Measurements from ENCODE around the gene HRH3.

The HRH3 gene

DNA sequence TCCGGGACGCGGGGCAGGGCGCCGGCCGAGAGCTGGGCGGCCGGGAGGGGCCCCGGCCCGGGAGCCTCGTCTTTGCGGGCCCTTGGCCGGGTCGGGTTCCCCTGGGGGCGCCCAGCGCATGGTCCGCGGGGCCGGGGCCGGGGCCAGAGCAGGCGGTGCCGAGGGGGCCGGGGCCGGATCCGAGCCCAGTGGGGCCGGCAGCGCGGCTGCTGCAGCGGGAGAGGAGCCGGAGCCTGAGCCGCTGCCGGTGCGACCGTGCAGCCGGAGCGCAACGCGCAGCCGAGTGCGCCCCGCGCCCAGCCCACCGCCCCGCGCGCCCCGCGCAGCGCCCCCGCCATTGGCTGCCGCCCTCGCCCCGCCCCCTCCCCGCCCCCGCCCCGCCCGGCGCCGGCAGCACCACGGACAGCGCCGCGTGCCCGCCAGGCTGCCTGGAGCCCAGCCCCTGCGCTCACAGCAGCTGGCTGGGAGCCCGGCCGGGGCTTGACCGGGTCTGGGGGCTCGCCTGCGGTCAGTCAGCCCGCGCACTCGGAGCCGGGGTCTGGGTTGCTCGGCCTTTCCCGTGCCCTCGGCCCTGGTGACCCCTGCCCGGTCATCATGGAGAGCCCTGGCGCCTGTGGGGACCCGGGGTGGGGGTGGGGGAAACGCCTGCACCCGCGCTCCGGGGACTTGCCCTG lies at the start of gene HRH3:
Gene HRH3, minus strand, starts transcription at position 287 of the 674 bp plus-strand sequence. CDS start 308 bp downstream, outside the sequence.
- DNase-seq (ENCODE audit: low read depth in 3 of 3), result peak in 1 of 3 experiments; percentile 24

DNA sequence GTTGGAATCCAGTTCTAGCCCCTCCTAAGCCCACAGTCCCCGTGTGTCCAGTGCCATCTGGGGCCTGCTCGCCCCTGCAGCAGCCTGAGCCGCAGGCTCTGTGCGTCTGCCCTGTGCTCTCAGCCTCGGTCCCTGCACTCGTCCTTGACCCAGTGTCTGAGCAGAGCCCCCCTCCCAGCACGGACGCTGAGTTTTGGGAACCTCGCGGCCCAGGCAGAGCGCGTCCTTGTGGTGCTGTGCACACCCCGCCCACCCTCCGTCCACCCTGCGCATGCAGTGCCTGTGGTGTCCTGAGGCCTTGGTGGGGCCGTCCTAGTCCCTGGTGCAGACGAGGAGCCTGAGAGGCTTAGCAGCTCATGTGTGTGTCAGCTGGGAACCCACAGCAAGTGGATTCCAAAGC lies 49.8 kb upstream of the HRH3 start:
- no peak for DNase-seq (ENCODE audit: low read depth in 3 of 3)

DNA sequence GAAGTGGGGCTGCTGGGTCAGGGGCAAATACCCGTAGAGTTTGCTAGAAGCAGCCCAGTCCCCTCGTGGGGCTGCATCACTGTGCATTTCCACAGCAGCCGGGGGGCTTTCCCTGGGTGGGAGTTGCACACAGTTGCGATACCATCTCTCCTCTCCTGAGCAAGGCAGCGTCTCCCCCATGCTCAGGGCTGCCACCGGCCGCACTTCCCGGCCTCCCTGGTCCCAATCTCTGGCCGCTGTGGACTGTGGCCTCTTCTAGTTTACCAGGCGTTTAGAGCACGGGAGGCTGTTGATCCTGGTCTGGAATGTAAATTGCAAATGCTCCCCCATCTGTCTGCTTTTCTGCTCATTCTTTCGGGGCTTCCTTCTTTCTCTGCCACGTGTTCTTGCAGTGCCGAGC lies 49.3 kb upstream of the HRH3 start:
- DNase-seq (ENCODE audit: low read depth in 3 of 3), result no peak

DNA sequence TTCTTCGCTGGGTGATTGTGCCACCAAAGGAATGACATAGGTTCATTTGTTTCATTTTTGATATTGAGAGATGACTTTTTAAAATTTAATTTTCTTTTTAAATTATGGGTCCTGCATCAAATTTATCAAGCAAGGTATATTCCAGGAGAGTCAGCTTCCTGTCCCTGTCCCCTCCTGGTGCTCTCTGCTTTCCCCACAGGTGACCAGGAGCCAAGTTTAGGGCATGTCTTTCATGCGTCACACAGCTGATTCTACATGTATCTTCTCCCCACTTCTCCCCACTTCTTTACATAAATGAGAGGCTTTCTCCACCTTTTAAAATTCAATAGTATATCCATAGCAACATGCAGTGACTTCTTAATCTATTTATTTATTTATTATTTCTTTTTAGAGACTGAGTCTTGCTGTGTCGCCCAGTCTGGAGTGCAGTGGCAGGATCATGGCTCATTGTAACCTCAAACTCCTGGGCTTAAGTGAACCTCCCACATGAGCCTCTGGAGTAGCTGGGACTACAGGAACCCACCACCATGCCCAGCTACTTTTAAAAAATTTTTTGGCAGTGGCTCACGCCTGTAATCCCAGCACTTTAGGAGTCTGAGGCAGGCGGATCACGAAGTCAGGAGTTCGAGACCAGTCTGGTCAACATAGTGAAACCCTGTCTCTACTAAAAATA lies 48.3 kb upstream of the HRH3 start:
- no peak for DNase-seq (ENCODE audit: low read depth in 3 of 3)

DNA sequence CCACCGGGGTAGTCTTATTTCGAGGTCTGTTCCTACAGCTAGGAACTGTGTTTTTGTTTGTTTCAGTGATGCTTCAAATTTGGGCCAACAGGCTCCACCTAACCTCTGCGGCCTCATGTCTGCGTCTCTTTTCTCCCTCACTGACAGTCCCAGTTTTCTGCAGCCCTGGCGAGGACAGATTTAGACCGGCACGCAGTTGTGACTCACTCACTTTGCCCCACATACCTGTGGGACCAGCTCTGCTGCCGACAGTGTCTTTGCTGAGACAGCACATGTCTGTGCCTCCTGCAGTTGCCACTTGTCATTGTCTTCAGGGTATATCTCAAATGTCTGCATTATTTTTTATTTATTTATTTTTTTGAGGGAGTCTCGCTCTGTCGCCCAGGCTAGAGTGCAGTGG lies 47.5 kb upstream of the HRH3 start:
- no peak for DNase-seq (ENCODE audit: low read depth in 3 of 3)

DNA sequence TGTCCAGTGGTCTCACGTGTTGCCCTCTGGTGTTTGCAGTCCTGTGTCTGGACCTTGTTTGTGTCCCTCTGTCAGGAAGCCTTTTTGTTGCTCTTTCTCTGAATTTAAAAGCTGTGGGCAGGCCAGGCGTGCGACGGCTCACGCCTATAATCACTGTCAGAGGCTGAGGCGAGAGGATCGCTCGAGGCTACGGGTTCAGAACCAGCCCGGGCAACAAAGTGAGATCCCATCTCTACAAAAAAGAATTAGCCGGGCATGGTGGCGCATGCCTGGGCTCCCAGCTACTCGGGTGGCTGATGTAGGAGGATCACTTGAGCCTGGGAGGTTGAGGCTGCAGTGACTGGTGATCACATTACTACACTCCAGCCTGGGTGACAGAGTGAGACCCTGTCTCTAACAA lies 46.8 kb upstream of the HRH3 start:
- DNase-seq (ENCODE audit: low read depth in 3 of 3), result no peak

DNA sequence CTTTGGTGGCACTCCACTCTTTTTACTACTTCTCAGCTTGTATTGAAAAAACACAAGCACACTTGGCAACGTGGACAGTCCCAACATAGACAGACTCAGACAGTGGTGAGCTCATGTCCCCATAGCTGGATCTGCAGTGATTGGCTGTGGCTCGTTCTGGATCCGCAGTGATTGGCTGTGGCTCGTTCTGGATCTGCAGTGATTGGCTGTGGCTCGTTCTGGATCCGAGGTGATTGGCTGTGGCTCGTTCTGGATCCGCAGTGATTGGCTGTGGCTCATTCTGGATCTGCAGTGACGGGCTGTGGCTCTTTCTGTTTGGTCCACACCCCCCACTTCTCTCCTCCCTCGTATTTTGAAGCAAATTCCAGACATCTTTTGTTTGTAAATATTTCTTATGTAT lies 46.3 kb upstream of the HRH3 start:
- DNase-seq (ENCODE audit: low read depth in 3 of 3), result peak in 1 of 3 experiments; percentile 5

DNA sequence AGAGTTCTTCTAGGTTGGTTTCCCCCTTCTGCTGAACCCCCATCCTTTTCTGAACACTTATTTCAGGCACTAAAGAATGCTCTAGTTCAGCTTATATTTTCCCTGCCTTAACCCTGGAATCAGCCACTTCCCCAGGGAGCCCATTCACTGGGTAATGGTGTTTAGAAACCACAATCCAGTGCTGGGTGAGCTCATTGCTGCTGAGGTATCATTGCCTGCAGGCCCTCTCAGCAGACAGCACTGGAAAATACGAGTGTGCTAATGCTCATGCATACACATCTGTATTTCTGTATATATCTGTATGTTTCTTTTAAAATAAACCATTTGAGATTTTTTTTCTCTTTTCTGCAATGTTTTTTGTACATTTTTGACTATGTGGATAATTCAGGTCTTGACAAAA lies 45.3 kb upstream of the HRH3 start:
- DNase-seq (ENCODE audit: low read depth in 3 of 3), result no peak

DNA sequence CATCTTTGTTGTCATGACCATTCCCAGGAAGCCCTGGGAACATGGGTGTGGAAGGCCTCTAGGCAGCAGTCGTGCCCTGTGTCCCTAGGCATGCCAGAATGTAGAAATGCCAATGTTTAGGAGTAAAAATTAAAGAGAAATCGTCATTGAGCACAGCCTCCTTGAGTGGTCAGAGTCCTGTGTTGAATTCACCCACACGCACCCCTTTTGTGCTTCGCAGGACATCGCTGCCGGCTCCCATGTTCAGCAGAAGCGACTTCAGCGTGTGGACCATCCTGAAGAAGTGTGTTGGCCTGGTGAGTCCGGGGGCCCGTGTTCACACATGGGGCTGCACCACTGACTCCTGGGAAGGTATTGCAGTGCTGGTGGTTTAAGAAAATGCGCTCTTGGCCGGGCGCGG lies 43.3 kb upstream of the HRH3 start:
- DNase-seq (ENCODE audit: low read depth in 3 of 3), result no peak

DNA sequence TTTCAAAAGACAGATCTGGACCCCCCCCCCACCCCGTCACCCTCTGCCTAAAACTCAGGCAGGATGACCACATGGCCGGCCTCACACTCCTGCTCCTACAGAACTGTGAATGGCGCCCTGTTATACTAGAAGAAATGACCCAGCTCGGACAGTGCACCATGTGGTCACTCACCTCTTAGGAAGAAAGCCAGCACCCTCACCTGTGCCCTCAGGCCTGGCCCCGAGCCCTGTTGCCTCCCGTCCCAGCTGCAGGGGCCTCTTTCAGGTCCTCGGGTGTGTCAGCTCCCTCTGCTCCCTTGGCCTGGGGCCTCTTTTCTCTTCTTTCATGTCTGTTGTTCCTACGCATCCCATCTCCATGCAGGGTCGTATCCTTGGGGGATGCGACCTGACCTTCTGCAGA lies 42.0 kb upstream of the HRH3 start:
- no peak for DNase-seq (ENCODE audit: low read depth in 3 of 3)

DNA sequence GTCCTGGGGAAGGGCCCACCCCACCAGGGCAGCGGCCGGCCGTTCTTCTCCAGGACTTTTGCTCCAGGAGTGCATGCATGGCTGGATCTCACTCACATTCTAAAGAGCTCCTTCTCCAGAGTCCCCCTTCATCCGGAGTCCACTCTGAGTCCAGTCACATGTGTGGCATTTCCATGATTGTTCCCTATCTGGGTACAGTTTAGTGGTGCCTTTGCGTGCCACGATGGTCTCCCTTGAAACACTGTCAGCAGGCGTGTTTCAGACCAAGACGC lies 39.2 kb upstream of the HRH3 start:
- DNase-seq (ENCODE audit: low read depth in 3 of 3), result no peak

DNA sequence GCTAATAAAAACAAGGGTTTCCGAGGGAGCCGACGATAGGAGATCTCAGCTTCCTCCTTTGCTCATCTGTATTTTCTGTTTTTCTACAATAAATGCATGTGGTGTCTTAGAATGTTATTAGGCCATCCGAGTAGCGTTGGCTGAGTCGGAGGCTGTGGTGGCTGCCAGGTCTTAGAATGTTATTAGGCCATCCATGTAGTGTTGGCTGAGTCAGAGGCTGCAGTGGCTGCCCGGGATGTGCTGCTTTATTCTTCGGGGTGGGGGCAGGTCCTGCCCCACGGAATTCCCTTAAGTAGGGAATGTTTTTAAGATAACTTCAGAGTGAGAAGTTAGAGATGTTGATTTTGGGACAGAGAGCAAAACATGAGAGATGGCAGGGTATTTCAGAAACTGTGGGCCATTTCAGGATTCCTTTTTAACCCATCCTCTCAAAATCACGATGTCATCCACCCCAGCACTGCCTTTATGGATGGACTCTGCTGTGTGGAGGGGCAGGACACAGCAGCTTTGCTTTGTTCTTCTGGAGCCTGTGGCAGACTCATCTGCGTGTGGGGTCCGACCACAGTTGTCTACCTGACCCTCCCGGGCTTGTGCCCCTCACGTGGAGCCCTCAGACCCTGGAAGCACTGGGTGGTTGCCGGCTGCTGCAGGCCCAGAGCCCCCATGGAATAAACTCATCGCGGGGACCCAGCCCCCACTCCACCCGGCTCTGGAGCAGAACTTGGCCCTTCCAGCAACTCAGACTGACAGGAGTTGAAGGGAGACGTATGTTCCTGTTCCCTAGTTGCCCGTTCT lies 38.6 kb upstream of the HRH3 start:
- no peak for DNase-seq (ENCODE audit: low read depth in 3 of 3)

DNA sequence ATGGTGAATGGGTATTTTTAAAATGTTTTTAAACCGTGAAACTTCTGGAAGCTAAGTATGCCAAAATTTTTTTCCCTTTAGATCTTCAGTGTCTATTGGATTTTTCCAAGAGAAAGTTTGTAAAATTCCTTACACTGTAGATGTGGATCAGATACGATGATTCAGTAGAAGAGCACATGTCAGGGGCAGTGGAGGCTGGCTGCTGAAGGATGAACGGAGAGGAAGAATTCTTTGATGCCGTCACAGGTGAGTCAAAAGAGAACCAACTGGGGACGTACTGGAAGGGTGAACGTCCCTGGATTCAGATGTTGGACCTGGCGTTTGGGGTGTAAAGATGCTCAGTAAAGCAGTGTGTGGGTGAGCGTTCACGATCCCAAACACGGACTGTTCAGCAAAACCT lies 35.9 kb upstream of the HRH3 start:
- no peak for DNase-seq (ENCODE audit: low read depth in 3 of 3)

DNA sequence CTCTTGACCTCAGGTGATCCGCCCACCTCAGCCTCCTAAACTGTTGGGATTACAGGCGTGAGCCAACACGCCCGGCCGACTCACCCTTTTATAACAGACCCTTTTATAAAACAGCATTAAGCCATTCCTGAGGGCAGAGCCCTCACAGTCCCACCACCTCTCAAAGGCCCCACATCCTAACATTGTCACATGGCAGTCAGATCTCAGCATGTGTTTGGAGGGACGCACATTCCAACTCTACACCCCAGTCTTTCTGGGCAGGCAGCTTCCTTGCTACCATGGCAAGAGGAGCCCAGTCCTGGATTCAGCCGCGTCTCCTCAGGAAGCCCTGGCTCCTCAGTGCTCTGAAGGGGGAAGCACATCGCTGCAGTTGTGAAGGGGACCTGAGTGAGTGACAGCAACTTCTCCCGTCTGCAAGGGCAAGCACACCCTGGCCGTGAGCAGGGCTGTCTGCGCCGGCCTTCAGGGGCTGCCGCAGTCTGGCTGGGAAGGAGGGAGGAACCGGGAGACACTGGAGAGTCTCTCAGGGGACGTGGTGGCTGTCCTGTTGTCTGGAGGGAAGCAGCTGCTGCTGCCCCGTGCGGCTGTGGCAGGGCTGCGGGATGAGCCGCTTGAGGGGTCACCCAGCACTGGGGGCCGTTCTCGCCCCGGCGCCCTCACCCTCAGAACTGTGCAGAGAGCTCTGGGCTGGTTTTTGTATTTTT lies 34.1 kb upstream of the HRH3 start:
- no peak for DNase-seq (ENCODE audit: low read depth in 3 of 3)

DNA sequence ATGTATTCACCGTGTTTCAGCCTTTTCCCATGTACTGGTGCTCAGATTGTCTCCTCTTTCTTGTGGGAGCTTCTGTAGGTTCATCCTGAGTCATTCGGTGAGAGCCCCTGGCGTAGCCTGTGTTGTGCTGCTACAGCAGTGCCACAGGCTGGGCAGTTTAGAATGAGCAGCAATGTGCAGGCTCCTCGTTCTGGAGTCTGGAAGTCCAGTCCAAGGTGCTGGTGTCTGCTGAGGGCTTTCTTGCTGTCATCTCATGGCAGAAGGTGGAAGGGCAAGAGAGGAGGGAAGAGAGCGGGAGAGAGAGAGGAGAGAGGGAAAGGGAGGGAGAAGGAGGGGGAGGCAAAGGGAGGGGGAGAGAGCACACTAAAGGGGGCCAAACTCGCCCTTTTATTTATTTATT lies 33.3 kb upstream of the HRH3 start:
- DNase-seq (ENCODE audit: low read depth in 3 of 3), result no peak

DNA sequence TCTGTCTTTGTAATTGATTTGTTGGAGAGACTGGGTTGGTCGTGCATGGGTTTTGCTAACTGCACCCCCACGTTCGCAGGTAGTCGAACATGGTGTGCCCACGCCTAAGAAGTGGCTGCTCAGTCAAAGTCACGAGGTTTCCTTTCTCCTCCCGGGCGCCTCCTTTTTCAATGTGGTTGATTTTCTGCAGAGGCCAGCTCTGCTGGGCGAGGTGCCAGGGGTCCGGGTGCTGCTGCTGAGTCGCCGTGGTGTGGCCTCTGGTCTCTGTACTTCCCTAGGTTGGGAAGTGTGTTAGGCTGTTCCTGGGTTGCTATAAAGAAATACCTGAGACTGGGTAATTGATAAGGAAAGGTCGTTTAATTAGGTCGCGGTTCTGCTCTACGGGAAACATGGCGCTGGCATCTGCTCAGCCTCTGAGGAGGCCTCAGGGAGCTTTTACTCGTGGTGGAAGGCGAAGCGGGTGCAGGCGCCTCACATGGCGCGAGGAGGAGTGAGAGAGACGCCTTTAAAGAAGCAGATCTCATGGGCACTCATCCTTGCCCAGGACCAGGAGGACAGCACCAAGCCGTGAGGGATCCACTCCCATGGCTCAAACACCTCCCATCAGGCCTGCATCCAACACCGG lies 32.4 kb upstream of the HRH3 start:
- DNase-seq (ENCODE audit: low read depth in 3 of 3), result no peak

DNA sequence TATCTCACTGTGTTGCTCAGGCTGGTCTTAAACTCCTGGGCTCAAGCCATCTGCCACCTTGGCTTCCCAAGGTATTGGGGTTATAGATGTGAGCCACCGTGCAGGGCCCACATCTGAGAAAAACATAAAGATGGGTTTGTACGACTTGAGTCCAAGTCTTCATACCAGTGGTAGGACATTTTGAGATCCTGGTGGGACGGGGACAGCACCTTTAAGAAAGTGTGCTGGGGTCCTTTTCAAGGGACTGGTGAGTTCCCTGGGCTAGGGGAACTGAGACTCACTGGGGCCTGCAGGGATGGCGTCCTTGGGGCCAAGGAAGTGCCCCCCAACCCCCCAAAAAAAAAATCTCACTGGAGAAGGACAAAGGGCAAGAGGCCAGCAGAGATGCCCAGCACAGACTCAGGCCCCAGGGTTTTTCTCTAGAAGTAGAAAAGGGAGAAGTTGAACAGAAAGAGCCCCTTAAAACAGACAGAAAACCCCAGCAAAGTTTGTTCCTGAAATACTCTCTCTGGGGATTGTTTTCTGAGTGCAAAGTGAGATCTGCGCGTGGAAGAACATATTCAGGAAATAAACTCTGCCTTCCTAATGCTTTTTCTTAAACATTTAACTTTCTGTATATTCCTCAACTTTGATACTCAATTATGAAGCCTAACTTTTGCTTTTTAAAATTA lies 28.9 kb upstream of the HRH3 start:
- no peak for DNase-seq (ENCODE audit: low read depth in 3 of 3)

DNA sequence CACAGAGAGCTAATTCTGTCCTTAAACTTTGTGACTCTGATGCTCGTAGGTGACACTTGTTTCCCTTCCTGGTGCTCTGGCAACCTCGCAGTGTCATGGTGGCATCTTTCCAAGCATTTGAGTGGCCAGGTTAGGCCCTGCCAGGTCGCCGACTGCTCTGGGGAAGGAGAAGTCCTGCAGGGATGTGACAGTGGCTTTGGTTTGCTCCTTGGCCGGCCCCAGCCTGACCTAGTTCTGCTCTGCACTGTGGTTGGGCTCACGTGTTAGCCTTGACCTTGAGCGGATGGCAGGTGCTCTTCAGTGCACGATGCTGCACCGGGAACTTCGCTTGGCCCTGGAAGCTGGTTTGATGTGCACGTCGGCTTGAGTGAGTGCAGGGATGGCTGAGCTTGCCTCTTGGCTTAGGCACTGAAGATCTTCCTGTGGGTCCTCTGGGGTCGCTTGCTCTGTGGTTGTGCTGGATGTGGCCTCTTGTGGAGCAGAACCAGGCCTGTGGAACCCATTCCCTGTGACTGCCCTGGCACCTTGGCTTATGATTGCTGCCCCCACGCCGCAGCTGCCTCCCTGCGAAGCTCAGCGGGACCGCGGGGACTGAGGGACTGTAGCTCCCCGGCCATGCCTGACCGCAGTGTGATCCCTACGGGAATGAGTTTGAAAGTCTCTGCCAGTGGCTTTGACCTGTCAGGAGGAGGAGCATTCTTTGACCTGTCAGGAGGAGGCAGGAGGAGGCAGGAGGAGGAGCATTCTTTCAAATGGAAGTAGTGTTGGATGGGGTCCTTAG lies 27.0 kb upstream of the HRH3 start:
- DNase-seq (ENCODE audit: low read depth in 3 of 3), result no peak

DNA sequence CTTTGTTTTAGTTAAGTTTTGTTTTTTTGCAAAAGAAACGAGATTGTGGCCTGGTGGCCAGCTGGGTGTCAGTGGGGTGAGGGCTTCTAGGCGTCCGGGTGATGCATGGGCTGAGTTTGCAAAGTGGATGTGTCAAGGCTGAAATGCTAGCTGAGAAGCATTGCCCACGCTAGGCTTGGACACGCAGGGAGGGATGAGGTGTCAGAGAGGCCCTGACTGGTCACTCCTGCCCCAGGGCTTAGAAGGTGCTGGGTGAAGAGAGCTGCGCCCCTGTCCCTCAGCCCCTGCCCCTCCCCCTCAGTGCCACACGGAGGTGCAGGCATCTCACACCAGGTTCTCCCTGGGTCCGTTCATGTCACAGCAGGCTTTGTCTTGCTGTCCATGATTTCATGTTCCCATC lies 26.4 kb upstream of the HRH3 start:
- DNase-seq (ENCODE audit: low read depth in 3 of 3), result no peak

DNA sequence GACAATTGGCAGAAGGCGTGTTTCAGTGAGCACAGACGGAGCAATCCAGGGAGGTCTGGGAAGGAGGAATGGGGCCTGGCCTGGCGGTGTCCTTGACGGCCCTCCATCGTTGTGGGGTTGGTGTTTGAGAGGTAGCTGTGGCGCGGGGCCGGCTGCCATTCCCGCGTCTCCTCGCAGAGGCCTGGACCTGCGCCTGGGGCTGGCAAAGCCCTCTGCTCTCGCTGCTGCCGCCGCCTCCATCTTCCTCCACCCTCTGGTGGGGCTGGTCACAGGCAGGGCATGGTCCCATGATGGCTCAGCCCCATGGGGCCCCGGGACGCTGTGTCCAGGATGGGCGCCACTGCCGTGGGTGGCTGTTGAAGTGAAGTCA lies 25.8 kb upstream of the HRH3 start:
- DNase-seq (ENCODE audit: low read depth in 3 of 3), result no peak

DNA sequence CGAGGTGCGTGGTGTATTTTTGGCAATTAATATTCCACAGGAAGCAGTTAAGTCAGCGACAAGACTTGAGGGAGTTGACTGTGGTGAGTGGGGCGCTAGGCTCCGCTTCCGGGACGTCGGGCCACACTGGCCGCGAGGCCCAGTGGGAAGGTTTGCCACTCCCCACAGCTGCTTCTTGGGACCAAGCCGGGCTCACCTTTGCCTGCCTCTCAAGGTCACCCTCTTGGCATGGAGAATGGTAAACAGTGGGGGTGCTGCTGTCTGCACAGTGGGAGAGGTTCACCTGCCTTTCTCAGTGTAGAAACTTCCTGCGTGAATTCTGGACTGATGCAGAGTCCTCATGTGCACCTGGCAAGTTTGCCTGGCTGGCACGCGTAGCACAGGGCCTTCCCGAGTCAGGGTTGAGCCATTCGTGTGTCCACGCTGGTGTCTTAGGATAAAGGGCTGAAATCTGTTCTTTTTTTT lies 24.6 kb upstream of the HRH3 start:
- no peak for DNase-seq (ENCODE audit: low read depth in 3 of 3)
